ENCODE results near the gene OPN1SW. TPM values are rescaled to one million over a fixed set of nuclear protein-coding genes. Genes with fewer than 3 reads are reported as not detected.
A peak's percentile ranks its signal among the peaks of the same experiment; 100 is the strongest.

Gene OPN1SW
- total RNA-seq, 2 donors from 2014 or later, result not detected

- H3K9me3 Mint-ChIP-seq, result no peaks in the 10 kb centered on the region
- no peak for ATAC-seq (replicated peaks)
- no peaks in the 10 kb centered on the region for H3K36me3 Mint-ChIP-seq (ENCODE audit: low read depth)
- no peaks in the 10 kb centered on the region for H3K27me3 Mint-ChIP-seq
- peak overlapping the region; percentile 83 for H3K4me3 Mint-ChIP-seq
- H3K4me1 Mint-ChIP-seq, result peaks cover 3% of the 10 kb centered on the region
- no peak overlapping the region for H3K27ac Mint-ChIP-seq
Measured at GRCh38 chr7:128788446-128789412, 13.1 kb upstream of the OPN1SW start.

GRCh38 chr7:128785738-128786137 lies 10.1 kb upstream of the OPN1SW start:
- H3K4me1 Mint-ChIP-seq, result peaks cover 3% of the 10 kb centered on the region
- no peaks in the 10 kb centered on the region for H3K36me3 Mint-ChIP-seq (ENCODE audit: low read depth)
- H3K27ac Mint-ChIP-seq, result no peak overlapping the region
- no peak for ATAC-seq (replicated peaks)
- no peaks in the 10 kb centered on the region for H3K27me3 Mint-ChIP-seq
- no peaks in the 10 kb centered on the region for H3K9me3 Mint-ChIP-seq
- H3K4me3 Mint-ChIP-seq, result no peak overlapping the region

GRCh38 chr7:128783143-128783861 lies 7.7 kb upstream of the OPN1SW start:
- ATAC-seq (replicated peaks), result no peak
- no peak overlapping the region for H3K4me3 Mint-ChIP-seq

GRCh38 chr7:128781851-128782250 lies 6.3 kb upstream of the OPN1SW start:
- H3K4me3 Mint-ChIP-seq, result no peak overlapping the region

More at GRCh38 chr7:128783143-128783861, 7.7 kb upstream of the OPN1SW start:
- H3K36me3 Mint-ChIP-seq (ENCODE audit: low read depth), result no peaks in the 10 kb centered on the region
- H3K9me3 Mint-ChIP-seq, result no peaks in the 10 kb centered on the region
- H3K4me1 Mint-ChIP-seq, result no peaks in the 10 kb centered on the region
- H3K27me3 Mint-ChIP-seq, result no peaks in the 10 kb centered on the region
- H3K27ac Mint-ChIP-seq, result no peak overlapping the region

GRCh38 chr7:128781126-128781525 lies 5.5 kb upstream of the OPN1SW start:
- H3K9me3 Mint-ChIP-seq, result peaks cover 6% of the 10 kb centered on the region
- no peak overlapping the region for H3K27ac Mint-ChIP-seq
- ATAC-seq (replicated peaks), result no peak
- no peaks in the 10 kb centered on the region for H3K27me3 Mint-ChIP-seq
- H3K4me3 Mint-ChIP-seq, result no peak overlapping the region
- peaks cover 13% of the 10 kb centered on the region for H3K4me1 Mint-ChIP-seq
- peaks cover 7% of the 10 kb centered on the region for H3K36me3 Mint-ChIP-seq (ENCODE audit: low read depth)

More at GRCh38 chr7:128781851-128782250, 6.3 kb upstream of the OPN1SW start:
- Mint-ChIP-seq H3K27ac (no peak overlapping the region), H3K36me3 (ENCODE audit: low read depth) (peaks cover 7% of the 10 kb centered on the region), H3K27me3 (no peaks in the 10 kb centered on the region), H3K9me3 (peaks cover 6% of the 10 kb centered on the region), H3K4me1 (peaks cover 10% of the 10 kb centered on the region)
- ATAC-seq (replicated peaks), result no peak

GRCh38 chr7:128778946-128779345 lies 3.4 kb upstream of the OPN1SW start:
- H3K4me3 Mint-ChIP-seq, result no peak overlapping the region
- no peak overlapping the region for H3K27ac Mint-ChIP-seq
- no peak for ATAC-seq (replicated peaks)
- H3K27me3 Mint-ChIP-seq, result no peaks in the 10 kb centered on the region
- peaks cover 13% of the 10 kb centered on the region for H3K4me1 Mint-ChIP-seq
- peaks cover 6% of the 10 kb centered on the region for H3K9me3 Mint-ChIP-seq
- peaks cover 16% of the 10 kb centered on the region for H3K36me3 Mint-ChIP-seq (ENCODE audit: low read depth)

- H3K4me1 Mint-ChIP-seq, result peaks cover 13% of the 10 kb centered on the region
- no peaks in the 10 kb centered on the region for H3K27me3 Mint-ChIP-seq
- peaks cover 6% of the 10 kb centered on the region for H3K9me3 Mint-ChIP-seq
- peaks cover 30% of the 10 kb centered on the region for H3K36me3 Mint-ChIP-seq (ENCODE audit: low read depth)
- peak overlapping the region; percentile 95 for H3K27ac Mint-ChIP-seq
- H3K4me3 Mint-ChIP-seq, result peak overlapping the region; percentile 45
- peak; percentile 53 for ATAC-seq (replicated peaks)
Measured at GRCh38 chr7:128777156-128778123, 1.8 kb upstream of the OPN1SW start.

GRCh38 chr7:128774921-128775320 lies 673 bp downstream of the OPN1SW start:
- Mint-ChIP-seq H3K27ac (no peak overlapping the region), H3K9me3 (peaks cover 6% of the 10 kb centered on the region), H3K27me3 (no peaks in the 10 kb centered on the region), H3K36me3 (ENCODE audit: low read depth) (peaks cover 55% of the 10 kb centered on the region), H3K4me3 (no peak overlapping the region), H3K4me1 (peaks cover 13% of the 10 kb centered on the region)
- no peak for ATAC-seq (replicated peaks)

GRCh38 chr7:128774029-128774689 lies 1.4 kb downstream of the OPN1SW start:
- peak overlapping the region; percentile 41 for H3K27ac Mint-ChIP-seq
- H3K36me3 Mint-ChIP-seq (ENCODE audit: low read depth), result peaks cover 63% of the 10 kb centered on the region
- peaks cover 6% of the 10 kb centered on the region for H3K9me3 Mint-ChIP-seq
- no peak overlapping the region for H3K4me3 Mint-ChIP-seq
- H3K27me3 Mint-ChIP-seq, result no peaks in the 10 kb centered on the region
- peaks cover 13% of the 10 kb centered on the region for H3K4me1 Mint-ChIP-seq
- no peak for ATAC-seq (replicated peaks)

GRCh38 chr7:128773604-128774003 lies 2.0 kb downstream of the OPN1SW start:
- no peaks in the 10 kb centered on the region for H3K27me3 Mint-ChIP-seq
- peaks cover 6% of the 10 kb centered on the region for H3K9me3 Mint-ChIP-seq

GRCh38 chr7:128770233-128770632 lies 5.4 kb downstream of the OPN1SW start:
- no peaks in the 10 kb centered on the region for H3K9me3 Mint-ChIP-seq
- no peaks in the 10 kb centered on the region for H3K27me3 Mint-ChIP-seq
- peaks cover 94% of the 10 kb centered on the region for H3K36me3 Mint-ChIP-seq (ENCODE audit: low read depth)
- no peak overlapping the region for H3K4me3 Mint-ChIP-seq
- no peaks in the 10 kb centered on the region for H3K4me1 Mint-ChIP-seq
- ATAC-seq (replicated peaks), result no peak
- H3K27ac Mint-ChIP-seq, result no peak overlapping the region

More at GRCh38 chr7:128773604-128774003, 2.0 kb downstream of the OPN1SW start:
- Mint-ChIP-seq H3K27ac (no peak overlapping the region), H3K36me3 (ENCODE audit: low read depth) (peaks cover 68% of the 10 kb centered on the region), H3K4me1 (peaks cover 13% of the 10 kb centered on the region), H3K4me3 (no peak overlapping the region)
- no peak for ATAC-seq (replicated peaks)

- H3K9me3 Mint-ChIP-seq, result no peaks in the 10 kb centered on the region
- peaks cover 99% of the 10 kb centered on the region for H3K36me3 Mint-ChIP-seq (ENCODE audit: low read depth)
- peak overlapping the region; percentile 9 for H3K27ac Mint-ChIP-seq
- H3K4me3 Mint-ChIP-seq, result no peak overlapping the region
- no peaks in the 10 kb centered on the region for H3K27me3 Mint-ChIP-seq
- ATAC-seq (replicated peaks), result no peak
- no peaks in the 10 kb centered on the region for H3K4me1 Mint-ChIP-seq
Measured at GRCh38 chr7:128767475-128768110, 8.0 kb downstream of the OPN1SW start.

GRCh38 chr7:128763541-128763940 lies 12.1 kb downstream of the OPN1SW start:
- Mint-ChIP-seq H3K4me1 (no peaks in the 10 kb centered on the region), H3K9me3 (no peaks in the 10 kb centered on the region), H3K36me3 (ENCODE audit: low read depth) (peaks cover 97% of the 10 kb centered on the region), H3K27ac (no peak overlapping the region), H3K4me3 (no peak overlapping the region), H3K27me3 (no peaks in the 10 kb centered on the region)
- ATAC-seq (replicated peaks), result no peak

Data from activated T-helper 17 cell treated with anti-CD3 and anti-CD28 coated beads, Interleukin-2, amount 50 U/mL, for 72 hours (primary cell).